K562 (cell line): ENCODE measurements around the gene TFB2M. TPM values are rescaled to one million over a fixed set of nuclear protein-coding genes. Genes with fewer than 3 reads are reported as not detected.
A peak's percentile ranks its signal among the peaks of the same experiment; 100 is the strongest.

Experiments
- CBFA2T3 ChIP-seq: fragments of 450-650 bp; IDR thresholded peaks from 2 replicates; pipeline ENCODE4 v1.6.1; 2017
- HNRNPH1 ChIP-seq: fragments of 200-400 bp; formaldehyde crosslinking; optimal IDR thresholded peaks from 2 replicates; pipeline ENCODE3; 2017; ENCODE audit warnings: low read depth, mild to moderate bottlenecking, low read length, moderate library complexity
- JUN ChIP-seq, 2 experiments: sonication (generic) in 1 of 2; formaldehyde crosslinking in 1 of 2; IDR thresholded peaks; 2 replicates each; pipeline versions ENCODE4 v1.6.1 to v1.8.0; 2012 to 2022; ENCODE audit warnings: borderline replicate concordance in 2 of 2, mild to moderate bottlenecking in 2 of 2, improper control_type of control experiment in 1 of 2, low read depth in 1 of 2, low read length in 1 of 2, missing genetic modification reagents in 1 of 2
- ZEB2 ChIP-seq: fragments of 450-650 bp; IDR thresholded peaks from 2 replicates; pipeline ENCODE4 v1.6.1; 2016
- ZNF644 ChIP-seq: fragments of 200-800 bp; sonication (Bioruptor generic); IDR thresholded peaks from 2 replicates; pipeline ENCODE4 v1.6.1; 2016; ENCODE audit warnings: low read depth, missing genetic modification characterization, missing compliant biosample characterization
- ZNF668 ChIP-seq: fragments of 250-450 bp; sonication (Bioruptor Pico); IDR thresholded peaks from 2 replicates; pipeline ENCODE4 v1.8.0; 2022; ENCODE audit warnings: mild to moderate bottlenecking, inconsistent platforms
- polyA plus RNA-seq, 8 experiments: library from polyadenylated mRNA; depleted of rRNA in 4 of 8; stranded (reverse) in 5 of 8; unstranded in 3 of 8; fragments of >200 nt; fragmentation: Nextera tagmentation in 2 of 8; fragmentation: Illumina TruSeq in 1 of 8; extraction: Ambion mirVana in 2 of 8; extraction: Trizol in 1 of 8; gene quantifications; 2 replicates each; pipeline versions ENCODE4 v1.2.1 to v1.2.3, GENCODE V29; 2011 to 2014; ENCODE audit warnings: inconsistent platforms in 1 of 8, missing spikeins in 1 of 8
- total RNA-seq, 7 experiments: library from RNA; depleted of rRNA in 6 of 7; stranded (reverse); fragments of >200 nt in 6 of 7; fragmentation: Illumina TruSeq in 2 of 7; extraction: Trizol in 2 of 7; gene quantifications; 2 replicates each; pipeline versions ENCODE4 v1.2.1 to v1.2.3, GENCODE V29; 2011 to 2021; ENCODE audit warnings: low replicate concordance in 1 of 7
- TF ChIP-seq, protein P1 (sequence below): fragments of 250-450 bp; sonication (Bioruptor Pico); IDR thresholded peaks from 2 replicates; pipeline ENCODE4 v1.9.0; 2021; ENCODE audit warnings: mild to moderate bottlenecking, inconsistent platforms
- TF ChIP-seq, protein P2 (sequence below): conservative IDR thresholded peaks from 2 replicates; pipeline ENCODE4 v1.6.1; 2011; ENCODE audit warnings: low read depth, mild to moderate bottlenecking, low read length; ENCODE audit not compliant: control insufficient read depth
- TF ChIP-seq, protein P3 (sequence below): IDR thresholded peaks from 3 replicates; pipeline ENCODE4 v1.6.1; 2011; ENCODE audit warnings: borderline replicate concordance, mild to moderate bottlenecking, moderate library complexity; ENCODE audit not compliant: insufficient read length; ENCODE audit errors: extremely low read depth
- TF ChIP-seq, protein P4 (sequence below), 2 experiments: fragments of 450-650 bp; IDR thresholded peaks; 2 replicates each; pipeline ENCODE4 v1.6.1; 2018; ENCODE audit warnings: mild to moderate bottlenecking in 2 of 2, low read depth in 1 of 2; ENCODE audit not compliant: partially characterized antibody in 2 of 2
- TF ChIP-seq, protein P5 (sequence below): fragments of 150-350 bp; conservative IDR thresholded peaks from 2 replicates; pipeline ENCODE4 v1.6.1; 2014; ENCODE audit warnings: low read length

TFB2M gene
- total and polyA plus RNA-seq, 9 of the 15 experiments (the other 6 are each of a cell fraction or from before 2014, with no cell fraction given), result 55.1 to 162 (median 70.6) TPM

DNA sequence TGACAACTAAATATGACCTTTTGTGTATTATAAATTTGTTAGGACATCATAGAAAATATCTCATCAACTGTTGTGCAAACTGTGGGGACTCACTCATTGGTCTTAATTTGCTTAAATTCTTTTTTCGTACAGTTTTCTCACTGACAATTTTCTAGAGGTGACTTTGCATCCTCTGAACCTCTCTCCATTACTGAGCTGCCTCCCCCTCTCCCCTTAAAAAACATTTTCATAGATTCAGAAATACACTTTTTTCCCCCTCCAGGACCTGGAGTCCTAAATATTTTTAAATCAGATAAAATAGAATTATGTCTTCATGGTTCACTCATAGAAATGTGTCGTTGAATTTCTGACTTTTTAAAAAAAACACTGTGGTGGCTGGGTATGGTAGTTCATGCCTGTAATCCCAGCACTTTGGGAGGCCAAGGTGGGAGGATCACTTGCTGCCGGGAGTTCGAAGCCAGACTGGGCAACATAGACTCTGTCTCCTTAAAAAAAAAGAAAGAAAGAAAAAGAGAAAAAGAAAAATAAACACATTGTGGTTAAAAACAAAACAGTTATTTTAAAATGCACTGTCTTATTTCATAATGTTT is 1.7 kb upstream of the TFB2M start (continued):
- TF ChIP-seq, protein P1, sequence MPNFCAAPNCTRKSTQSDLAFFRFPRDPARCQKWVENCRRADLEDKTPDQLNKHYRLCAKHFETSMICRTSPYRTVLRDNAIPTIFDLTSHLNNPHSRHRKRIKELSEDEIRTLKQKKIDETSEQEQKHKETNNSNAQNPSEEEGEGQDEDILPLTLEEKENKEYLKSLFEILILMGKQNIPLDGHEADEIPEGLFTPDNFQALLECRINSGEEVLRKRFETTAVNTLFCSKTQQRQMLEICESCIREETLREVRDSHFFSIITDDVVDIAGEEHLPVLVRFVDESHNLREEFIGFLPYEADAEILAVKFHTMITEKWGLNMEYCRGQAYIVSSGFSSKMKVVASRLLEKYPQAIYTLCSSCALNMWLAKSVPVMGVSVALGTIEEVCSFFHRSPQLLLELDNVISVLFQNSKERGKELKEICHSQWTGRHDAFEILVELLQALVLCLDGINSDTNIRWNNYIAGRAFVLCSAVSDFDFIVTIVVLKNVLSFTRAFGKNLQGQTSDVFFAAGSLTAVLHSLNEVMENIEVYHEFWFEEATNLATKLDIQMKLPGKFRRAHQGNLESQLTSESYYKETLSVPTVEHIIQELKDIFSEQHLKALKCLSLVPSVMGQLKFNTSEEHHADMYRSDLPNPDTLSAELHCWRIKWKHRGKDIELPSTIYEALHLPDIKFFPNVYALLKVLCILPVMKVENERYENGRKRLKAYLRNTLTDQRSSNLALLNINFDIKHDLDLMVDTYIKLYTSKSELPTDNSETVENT (CRISPR knock-in tag), result no peak
- TF ChIP-seq ZNF644 (tag) (0 out of 2 replicates have a peak, but pooled peaks have one; percentile 16), JUN (IDR thresholded peaks at IDR 0.05; ENCODE audit: borderline replicate concordance, low read depth, low read length) (no peak), JUN (CRISPR knock-in tag; IDR thresholded peaks at IDR 0.05; ENCODE audit: borderline replicate concordance) (no peak), ZEB2 (no peak), ZNF668 (CRISPR knock-in tag) (0 out of 2 replicates have a peak, but pooled peaks have one; percentile 26), CBFA2T3 (no peak), HNRNPH1 (no peak)
- TF ChIP-seq, protein P2, sequence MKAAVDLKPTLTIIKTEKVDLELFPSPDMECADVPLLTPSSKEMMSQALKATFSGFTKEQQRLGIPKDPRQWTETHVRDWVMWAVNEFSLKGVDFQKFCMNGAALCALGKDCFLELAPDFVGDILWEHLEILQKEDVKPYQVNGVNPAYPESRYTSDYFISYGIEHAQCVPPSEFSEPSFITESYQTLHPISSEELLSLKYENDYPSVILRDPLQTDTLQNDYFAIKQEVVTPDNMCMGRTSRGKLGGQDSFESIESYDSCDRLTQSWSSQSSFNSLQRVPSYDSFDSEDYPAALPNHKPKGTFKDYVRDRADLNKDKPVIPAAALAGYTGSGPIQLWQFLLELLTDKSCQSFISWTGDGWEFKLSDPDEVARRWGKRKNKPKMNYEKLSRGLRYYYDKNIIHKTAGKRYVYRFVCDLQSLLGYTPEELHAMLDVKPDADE, result no peak
- TF ChIP-seq, protein P3, sequence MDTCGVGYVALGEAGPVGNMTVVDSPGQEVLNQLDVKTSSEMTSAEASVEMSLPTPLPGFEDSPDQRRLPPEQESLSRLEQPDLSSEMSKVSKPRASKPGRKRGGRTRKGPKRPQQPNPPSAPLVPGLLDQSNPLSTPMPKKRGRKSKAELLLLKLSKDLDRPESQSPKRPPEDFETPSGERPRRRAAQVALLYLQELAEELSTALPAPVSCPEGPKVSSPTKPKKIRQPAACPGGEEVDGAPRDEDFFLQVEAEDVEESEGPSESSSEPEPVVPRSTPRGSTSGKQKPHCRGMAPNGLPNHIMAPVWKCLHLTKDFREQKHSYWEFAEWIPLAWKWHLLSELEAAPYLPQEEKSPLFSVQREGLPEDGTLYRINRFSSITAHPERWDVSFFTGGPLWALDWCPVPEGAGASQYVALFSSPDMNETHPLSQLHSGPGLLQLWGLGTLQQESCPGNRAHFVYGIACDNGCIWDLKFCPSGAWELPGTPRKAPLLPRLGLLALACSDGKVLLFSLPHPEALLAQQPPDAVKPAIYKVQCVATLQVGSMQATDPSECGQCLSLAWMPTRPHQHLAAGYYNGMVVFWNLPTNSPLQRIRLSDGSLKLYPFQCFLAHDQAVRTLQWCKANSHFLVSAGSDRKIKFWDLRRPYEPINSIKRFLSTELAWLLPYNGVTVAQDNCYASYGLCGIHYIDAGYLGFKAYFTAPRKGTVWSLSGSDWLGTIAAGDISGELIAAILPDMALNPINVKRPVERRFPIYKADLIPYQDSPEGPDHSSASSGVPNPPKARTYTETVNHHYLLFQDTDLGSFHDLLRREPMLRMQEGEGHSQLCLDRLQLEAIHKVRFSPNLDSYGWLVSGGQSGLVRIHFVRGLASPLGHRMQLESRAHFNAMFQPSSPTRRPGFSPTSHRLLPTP, result peak; percentile 51
- TF ChIP-seq, protein P4, sequence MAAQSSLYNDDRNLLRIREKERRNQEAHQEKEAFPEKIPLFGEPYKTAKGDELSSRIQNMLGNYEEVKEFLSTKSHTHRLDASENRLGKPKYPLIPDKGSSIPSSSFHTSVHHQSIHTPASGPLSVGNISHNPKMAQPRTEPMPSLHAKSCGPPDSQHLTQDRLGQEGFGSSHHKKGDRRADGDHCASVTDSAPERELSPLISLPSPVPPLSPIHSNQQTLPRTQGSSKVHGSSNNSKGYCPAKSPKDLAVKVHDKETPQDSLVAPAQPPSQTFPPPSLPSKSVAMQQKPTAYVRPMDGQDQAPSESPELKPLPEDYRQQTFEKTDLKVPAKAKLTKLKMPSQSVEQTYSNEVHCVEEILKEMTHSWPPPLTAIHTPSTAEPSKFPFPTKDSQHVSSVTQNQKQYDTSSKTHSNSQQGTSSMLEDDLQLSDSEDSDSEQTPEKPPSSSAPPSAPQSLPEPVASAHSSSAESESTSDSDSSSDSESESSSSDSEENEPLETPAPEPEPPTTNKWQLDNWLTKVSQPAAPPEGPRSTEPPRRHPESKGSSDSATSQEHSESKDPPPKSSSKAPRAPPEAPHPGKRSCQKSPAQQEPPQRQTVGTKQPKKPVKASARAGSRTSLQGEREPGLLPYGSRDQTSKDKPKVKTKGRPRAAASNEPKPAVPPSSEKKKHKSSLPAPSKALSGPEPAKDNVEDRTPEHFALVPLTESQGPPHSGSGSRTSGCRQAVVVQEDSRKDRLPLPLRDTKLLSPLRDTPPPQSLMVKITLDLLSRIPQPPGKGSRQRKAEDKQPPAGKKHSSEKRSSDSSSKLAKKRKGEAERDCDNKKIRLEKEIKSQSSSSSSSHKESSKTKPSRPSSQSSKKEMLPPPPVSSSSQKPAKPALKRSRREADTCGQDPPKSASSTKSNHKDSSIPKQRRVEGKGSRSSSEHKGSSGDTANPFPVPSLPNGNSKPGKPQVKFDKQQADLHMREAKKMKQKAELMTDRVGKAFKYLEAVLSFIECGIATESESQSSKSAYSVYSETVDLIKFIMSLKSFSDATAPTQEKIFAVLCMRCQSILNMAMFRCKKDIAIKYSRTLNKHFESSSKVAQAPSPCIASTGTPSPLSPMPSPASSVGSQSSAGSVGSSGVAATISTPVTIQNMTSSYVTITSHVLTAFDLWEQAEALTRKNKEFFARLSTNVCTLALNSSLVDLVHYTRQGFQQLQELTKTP (IDR thresholded peaks at IDR 0.05; ENCODE audit: low read depth in 1 of 2, partially characterized antibody in 2 of 2), result peak in 1 of 2 experiments; percentile 88
- TF ChIP-seq, protein P5, sequence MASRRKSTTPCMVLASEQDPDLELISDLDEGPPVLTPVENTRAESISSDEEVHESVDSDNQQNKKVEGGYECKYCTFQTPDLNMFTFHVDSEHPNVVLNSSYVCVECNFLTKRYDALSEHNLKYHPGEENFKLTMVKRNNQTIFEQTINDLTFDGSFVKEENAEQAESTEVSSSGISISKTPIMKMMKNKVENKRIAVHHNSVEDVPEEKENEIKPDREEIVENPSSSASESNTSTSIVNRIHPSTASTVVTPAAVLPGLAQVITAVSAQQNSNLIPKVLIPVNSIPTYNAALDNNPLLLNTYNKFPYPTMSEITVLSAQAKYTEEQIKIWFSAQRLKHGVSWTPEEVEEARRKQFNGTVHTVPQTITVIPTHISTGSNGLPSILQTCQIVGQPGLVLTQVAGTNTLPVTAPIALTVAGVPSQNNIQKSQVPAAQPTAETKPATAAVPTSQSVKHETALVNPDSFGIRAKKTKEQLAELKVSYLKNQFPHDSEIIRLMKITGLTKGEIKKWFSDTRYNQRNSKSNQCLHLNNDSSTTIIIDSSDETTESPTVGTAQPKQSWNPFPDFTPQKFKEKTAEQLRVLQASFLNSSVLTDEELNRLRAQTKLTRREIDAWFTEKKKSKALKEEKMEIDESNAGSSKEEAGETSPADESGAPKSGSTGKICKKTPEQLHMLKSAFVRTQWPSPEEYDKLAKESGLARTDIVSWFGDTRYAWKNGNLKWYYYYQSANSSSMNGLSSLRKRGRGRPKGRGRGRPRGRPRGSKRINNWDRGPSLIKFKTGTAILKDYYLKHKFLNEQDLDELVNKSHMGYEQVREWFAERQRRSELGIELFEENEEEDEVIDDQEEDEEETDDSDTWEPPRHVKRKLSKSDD, result no peak
